WTC11 (cell line): ENCODE results near the gene NDUFAF2.

Experiments
- CBFB ChIP-seq: sonication (generic); formaldehyde crosslinking; IDR thresholded peaks from 2 replicates; pipeline ENCODE4 v1.8.1; 2022; ENCODE audit warnings: mild to moderate bottlenecking, low read depth, missing genetic modification reagents
- CREM ChIP-seq: sonication (generic); formaldehyde crosslinking; IDR thresholded peaks from 2 replicates; pipeline ENCODE4 v1.8.1; 2022; ENCODE audit warnings: mild to moderate bottlenecking, missing genetic modification reagents, moderate library complexity
- FOXP1 ChIP-seq: sonication (generic); formaldehyde crosslinking; IDR thresholded peaks from 2 replicates; pipeline ENCODE4 v1.8.0; 2022; ENCODE audit warnings: missing genetic modification reagents, mild to moderate bottlenecking, moderate library complexity, borderline replicate concordance
- NR3C1 ChIP-seq: sonication (generic); formaldehyde crosslinking; conservative IDR thresholded peaks from 2 replicates; pipeline ENCODE4 v1.8.1; 2023; ENCODE audit warnings: low read depth, mild to moderate bottlenecking, missing genetic modification reagents
- SMAD3 ChIP-seq: sonication (generic); formaldehyde crosslinking; IDR thresholded peaks from 2 replicates; pipeline ENCODE4 v1.8.0; 2022; ENCODE audit warnings: missing genetic modification reagents, mild to moderate bottlenecking, borderline replicate concordance
- TF ChIP-seq, protein P1 (sequence below): fragments of 200-600 bp; IDR thresholded peaks from 2 replicates; pipeline ENCODE4 v1.8.0; 2022; ENCODE audit warnings: antibody characterized with exemption
- TF ChIP-seq, protein P2 (sequence below): sonication (generic); formaldehyde crosslinking; IDR thresholded peaks from 2 replicates; pipeline ENCODE4 v1.8.1; 2022; ENCODE audit warnings: missing genetic modification reagents, borderline replicate concordance

DNA sequence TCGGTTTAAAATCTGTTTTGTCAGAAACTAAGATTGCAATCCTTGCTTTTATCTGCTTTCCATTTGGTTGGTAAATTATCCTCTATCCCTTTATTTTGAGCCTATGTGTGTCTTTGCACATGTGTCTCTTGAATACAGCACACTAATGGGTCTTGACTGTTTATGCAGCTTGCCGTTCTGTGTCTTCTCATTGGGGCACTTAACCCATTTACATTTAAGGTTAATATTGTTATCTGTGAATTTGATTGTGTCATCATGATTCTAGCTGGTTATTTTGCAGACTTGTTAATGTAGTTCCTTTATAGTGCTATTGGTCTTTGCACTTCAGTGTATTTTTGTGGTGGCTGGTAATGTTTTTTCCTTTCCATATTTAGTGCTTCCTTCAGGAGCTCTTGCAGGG lies 253.6 kb downstream of the NDUFAF2 start:
- TF ChIP-seq, protein P1, sequence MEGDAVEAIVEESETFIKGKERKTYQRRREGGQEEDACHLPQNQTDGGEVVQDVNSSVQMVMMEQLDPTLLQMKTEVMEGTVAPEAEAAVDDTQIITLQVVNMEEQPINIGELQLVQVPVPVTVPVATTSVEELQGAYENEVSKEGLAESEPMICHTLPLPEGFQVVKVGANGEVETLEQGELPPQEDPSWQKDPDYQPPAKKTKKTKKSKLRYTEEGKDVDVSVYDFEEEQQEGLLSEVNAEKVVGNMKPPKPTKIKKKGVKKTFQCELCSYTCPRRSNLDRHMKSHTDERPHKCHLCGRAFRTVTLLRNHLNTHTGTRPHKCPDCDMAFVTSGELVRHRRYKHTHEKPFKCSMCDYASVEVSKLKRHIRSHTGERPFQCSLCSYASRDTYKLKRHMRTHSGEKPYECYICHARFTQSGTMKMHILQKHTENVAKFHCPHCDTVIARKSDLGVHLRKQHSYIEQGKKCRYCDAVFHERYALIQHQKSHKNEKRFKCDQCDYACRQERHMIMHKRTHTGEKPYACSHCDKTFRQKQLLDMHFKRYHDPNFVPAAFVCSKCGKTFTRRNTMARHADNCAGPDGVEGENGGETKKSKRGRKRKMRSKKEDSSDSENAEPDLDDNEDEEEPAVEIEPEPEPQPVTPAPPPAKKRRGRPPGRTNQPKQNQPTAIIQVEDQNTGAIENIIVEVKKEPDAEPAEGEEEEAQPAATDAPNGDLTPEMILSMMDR = no peak
- TF ChIP-seq CREM (no peak), FOXP1 (CRISPR knock-in tag) (no peak), SMAD3 (CRISPR knock-in tag) (no peak), CBFB (CRISPR knock-in tag) (no peak), NR3C1 (CRISPR knock-in tag) (no peak)
- TF ChIP-seq, protein P2, sequence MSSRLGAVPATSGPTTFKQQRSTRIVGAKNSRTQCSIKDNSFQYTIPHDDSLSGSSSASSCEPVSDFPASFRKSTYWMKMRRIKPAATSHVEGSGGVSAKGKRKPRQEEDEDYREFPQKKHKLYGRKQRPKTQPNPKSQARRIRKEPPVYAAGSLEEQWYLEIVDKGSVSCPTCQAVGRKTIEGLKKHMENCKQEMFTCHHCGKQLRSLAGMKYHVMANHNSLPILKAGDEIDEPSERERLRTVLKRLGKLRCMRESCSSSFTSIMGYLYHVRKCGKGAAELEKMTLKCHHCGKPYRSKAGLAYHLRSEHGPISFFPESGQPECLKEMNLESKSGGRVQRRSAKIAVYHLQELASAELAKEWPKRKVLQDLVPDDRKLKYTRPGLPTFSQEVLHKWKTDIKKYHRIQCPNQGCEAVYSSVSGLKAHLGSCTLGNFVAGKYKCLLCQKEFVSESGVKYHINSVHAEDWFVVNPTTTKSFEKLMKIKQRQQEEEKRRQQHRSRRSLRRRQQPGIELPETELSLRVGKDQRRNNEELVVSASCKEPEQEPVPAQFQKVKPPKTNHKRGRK (CRISPR knock-in tag) = no peak
